Measurements from ENCODE around the gene CYP17A1. TPM values are rescaled to one million over a fixed set of nuclear protein-coding genes. Genes with fewer than 3 reads are reported as not detected.

The CYP17A1 gene
- total RNA-seq, 4 donors from 2014 or later: not detected

- peaks cover 3 to 38% (median 6%) of the 10 kb centered on the region in 4 donors for H3K4me1 ChIP-seq
- H3K36me3 ChIP-seq: peaks cover 0 to 41% (median 0%) of the 10 kb centered on the region in 3 donors
- peak in 2 of 3 donors; percentile 80 to 87 for DNase-seq
- peak overlapping the region in 3 of 4 donors; percentile 67 to 89 (median 83) for H3K27ac ChIP-seq
- no peaks in the 10 kb centered on the region for H3K9me3 ChIP-seq
- TF ChIP-seq POLR2A (IDR thresholded peaks at IDR 0.05) (no peak), CTCF (IDR thresholded peaks at IDR 0.05) (no peak)
- no peaks in the 10 kb centered on the region for H3K27me3 ChIP-seq
- no peak overlapping the region for H3K4me3 ChIP-seq
Measured at GRCh38 chr10:102813734-102814452, 23.3 kb downstream of the CYP17A1 start.

GRCh38 chr10:102813017-102813541 lies 24.1 kb downstream of the CYP17A1 start:
- Histone ChIP-seq H3K27ac (peak overlapping the region in 2 of 4 donors; percentile 67 to 83), H3K4me3 (no peak overlapping the region), H3K36me3 (peaks cover 0 to 41% (median 0%) of the 10 kb centered on the region in 3 donors)

GRCh38 chr10:102812231-102812876 lies 24.9 kb downstream of the CYP17A1 start:
- Histone ChIP-seq H3K4me3 (no peak overlapping the region), H3K4me1 (peaks cover 3 to 38% (median 6%) of the 10 kb centered on the region in 4 donors), H3K27me3 (no peaks in the 10 kb centered on the region), H3K27ac (peak overlapping the region in 2 of 4 donors; percentile 6 to 13), H3K36me3 (peaks cover 0 to 41% (median 0%) of the 10 kb centered on the region in 3 donors), H3K9me3 (no peaks in the 10 kb centered on the region)
- peak in 1 of 3 donors; percentile 58 for DNase-seq
- TF ChIP-seq CTCF (IDR thresholded peaks at IDR 0.05) (no peak), POLR2A (IDR thresholded peaks at IDR 0.05) (no peak)

More at GRCh38 chr10:102813017-102813541, 24.1 kb downstream of the CYP17A1 start:
- H3K9me3 ChIP-seq: no peaks in the 10 kb centered on the region
- peaks cover 3 to 38% (median 6%) of the 10 kb centered on the region in 4 donors for H3K4me1 ChIP-seq
- TF ChIP-seq CTCF (IDR thresholded peaks at IDR 0.05) (no peak), POLR2A (IDR thresholded peaks at IDR 0.05) (no peak)
- DNase-seq: no peak
- no peaks in the 10 kb centered on the region for H3K27me3 ChIP-seq

GRCh38 chr10:102811346-102811745 lies 25.9 kb downstream of the CYP17A1 start:
- H3K27ac ChIP-seq: no peak overlapping the region

More at GRCh38 chr10:102811346-102811745, 25.9 kb downstream of the CYP17A1 start:
- peaks cover 0 to 41% (median 0%) of the 10 kb centered on the region in 3 donors for H3K36me3 ChIP-seq
- no peak overlapping the region for H3K4me3 ChIP-seq
- peaks cover 3 to 34% (median 6%) of the 10 kb centered on the region in 4 donors for H3K4me1 ChIP-seq
- no peak for DNase-seq
- H3K9me3 ChIP-seq: no peaks in the 10 kb centered on the region
- TF ChIP-seq CTCF (IDR thresholded peaks at IDR 0.05) (no peak), POLR2A (IDR thresholded peaks at IDR 0.05) (no peak)
- H3K27me3 ChIP-seq: no peaks in the 10 kb centered on the region
